Measurements from ENCODE around the gene THSD4.

THSD4 gene

DNA sequence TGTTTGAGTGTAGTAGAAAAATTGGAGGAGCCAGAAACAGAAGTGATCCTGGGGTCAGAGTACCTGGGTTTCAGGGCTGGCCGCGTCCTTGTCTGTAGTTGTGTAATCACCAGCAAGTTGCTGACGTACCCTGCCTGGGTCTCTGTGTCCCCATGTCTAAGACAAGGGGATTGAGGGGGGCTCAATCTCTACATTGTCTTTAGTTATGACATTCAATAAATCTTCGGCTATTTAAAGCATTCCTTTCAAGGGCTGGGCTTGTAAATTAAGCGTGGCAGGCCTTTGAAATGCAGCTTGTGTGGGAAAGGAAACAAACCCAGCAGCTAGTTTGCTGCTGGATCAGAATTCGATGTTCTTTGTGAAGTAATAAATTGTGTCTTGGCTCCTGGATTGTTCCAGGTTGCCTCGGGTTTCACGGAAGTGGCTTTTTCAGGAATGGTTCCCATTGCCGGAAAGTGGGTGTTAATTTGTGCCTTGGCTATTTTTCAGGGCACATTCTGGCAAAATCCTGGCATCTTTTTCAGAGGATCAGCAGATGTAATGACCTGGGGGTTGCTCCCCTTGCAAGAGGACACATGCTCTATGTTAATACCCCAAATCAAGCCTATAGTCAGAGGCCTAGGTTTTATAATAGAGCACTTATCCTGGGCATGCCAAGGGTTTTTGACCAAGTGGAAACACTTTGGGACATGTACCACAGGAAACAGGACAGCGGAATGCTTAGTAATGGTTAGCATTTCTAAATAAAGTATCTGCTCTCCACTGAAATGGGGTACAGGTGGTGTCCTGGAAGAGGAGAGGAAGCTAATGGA is 400.3 kb downstream of the THSD4 start:
- Mint-ChIP-seq H3K4me3 (no peak overlapping the region), H3K27ac (no peak overlapping the region)
- DNase-seq: no peak

DNA sequence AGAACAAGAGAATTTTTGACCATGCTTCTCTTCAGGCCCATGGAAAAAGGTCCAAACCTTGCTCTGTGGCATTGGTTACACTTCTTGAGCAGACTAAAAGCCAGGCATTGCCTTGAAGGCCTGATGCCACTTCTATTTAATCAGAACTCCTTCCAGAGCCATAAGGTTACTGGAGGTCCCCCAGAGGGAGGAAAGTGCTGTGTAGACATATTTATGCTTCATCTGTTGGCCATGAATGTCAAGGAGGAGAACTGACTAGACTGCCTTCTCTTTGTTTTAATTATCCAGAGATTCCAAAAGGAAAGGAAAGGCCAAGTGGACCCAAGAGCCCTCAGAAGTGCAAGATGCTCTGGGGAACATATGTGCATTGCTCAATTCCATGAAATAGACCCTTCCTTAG is 402.5 kb downstream of the THSD4 start:
- ATAC-seq: no peak
- Mint-ChIP-seq H3K9me3 (no peaks in the 10 kb centered on the region), H3K27me3 (peaks cover 12% of the 10 kb centered on the region), H3K36me3 (ENCODE audit: low read depth) (no peaks in the 10 kb centered on the region), H3K27ac (no peak overlapping the region), H3K4me1 (no peaks in the 10 kb centered on the region), H3K4me3 (no peak overlapping the region)
- no peak for DNase-seq

More for the DNA sequence above, 400.3 kb downstream of the THSD4 start:
- peaks cover 14% of the 10 kb centered on the region for H3K27me3 Mint-ChIP-seq
- ATAC-seq: no peak
- no peaks in the 10 kb centered on the region for H3K4me1 Mint-ChIP-seq
- H3K36me3 Mint-ChIP-seq (ENCODE audit: low read depth): no peaks in the 10 kb centered on the region
- no peaks in the 10 kb centered on the region for H3K9me3 Mint-ChIP-seq

DNA sequence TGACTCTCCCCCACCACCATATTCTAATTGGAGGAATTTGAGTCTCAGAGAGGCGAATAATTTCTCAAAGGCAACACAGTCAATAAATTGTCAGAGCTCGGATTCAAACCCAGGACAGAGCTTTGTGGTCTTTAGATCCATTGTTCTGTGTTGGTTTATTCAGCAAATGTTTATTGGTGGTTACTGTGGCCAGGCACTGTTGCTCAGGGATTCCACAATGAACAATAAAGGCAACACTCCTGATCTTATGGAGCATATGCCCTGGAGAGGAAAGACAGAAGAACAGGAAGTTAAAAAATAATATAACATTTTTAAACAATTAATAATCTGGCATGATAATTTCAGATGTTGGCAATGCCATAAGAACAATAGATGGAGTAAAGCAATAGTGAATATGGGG is 403.4 kb downstream of the THSD4 start:
- no peak for ATAC-seq
- Mint-ChIP-seq H3K4me1 (no peaks in the 10 kb centered on the region), H3K27ac (no peak overlapping the region), H3K9me3 (no peaks in the 10 kb centered on the region), H3K27me3 (peaks cover 7% of the 10 kb centered on the region), H3K4me3 (no peak overlapping the region), H3K36me3 (ENCODE audit: low read depth) (no peaks in the 10 kb centered on the region)
- DNase-seq: no peak

DNA sequence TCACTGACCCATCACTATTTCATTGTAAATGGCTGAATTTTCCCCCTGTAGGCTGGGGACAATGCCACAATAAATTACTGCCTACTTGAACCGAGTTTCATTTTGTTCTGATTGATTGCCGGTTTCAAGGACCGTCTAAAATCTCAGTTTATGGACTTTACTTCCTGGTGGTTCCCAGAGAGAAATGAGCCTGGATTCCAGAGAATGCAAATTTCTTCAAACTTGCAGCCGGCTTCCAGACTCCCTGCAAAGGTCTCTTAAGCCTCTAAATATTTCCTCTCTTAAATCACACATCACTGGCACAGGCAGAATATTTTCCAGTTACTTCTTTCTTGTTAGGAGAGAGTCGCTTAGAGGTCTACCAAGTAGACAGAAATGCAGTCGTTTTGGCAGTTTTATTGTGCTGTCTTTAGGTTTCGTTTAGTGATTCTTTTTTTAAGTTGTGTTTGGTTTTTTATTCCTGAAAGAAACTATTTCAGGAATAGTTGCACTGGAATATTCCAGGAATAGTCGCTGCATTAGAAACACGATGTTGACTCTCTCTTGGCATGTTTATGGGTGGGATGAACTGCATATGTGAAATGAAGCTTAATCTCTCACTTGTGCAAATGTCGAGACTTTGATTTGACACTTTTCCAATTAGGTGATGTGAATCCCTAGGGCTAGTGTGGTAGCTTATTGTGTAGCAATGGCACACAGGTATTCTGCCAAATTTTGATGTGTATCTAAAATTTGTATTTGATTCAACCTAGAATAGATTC is 411.0 kb downstream of the THSD4 start:
- ATAC-seq (no peak), DNase-seq (no peak)
- H3K9me3 Mint-ChIP-seq: no peaks in the 10 kb centered on the region
- no peaks in the 10 kb centered on the region for H3K36me3 Mint-ChIP-seq (ENCODE audit: low read depth)
- H3K27me3 Mint-ChIP-seq: peaks cover 28% of the 10 kb centered on the region
- H3K4me1 Mint-ChIP-seq: no peaks in the 10 kb centered on the region
- no peak overlapping the region for H3K4me3 Mint-ChIP-seq
- H3K27ac Mint-ChIP-seq: no peak overlapping the region

DNA sequence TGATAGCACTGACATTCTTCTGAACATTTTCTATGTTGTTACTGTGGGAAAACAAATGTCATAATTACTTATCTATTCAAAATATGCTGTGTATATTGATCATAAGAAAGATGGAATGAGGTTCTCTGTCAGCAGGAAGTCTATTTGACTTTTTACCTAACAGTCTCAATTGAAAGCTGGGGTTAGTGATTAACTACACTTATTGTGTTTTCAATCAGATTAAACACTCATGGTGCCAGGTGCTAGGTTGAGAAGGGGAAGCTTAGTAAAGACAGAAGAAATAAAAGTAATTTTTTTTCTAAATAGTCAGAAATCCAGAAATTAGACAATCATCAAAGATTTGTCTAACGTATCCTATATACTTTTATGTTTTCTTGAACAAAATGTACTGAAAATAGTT is 414.1 kb downstream of the THSD4 start:
- H3K36me3 Mint-ChIP-seq (ENCODE audit: low read depth): no peaks in the 10 kb centered on the region
- H3K9me3 Mint-ChIP-seq: peaks cover 9% of the 10 kb centered on the region
- no peak for ATAC-seq

DNA sequence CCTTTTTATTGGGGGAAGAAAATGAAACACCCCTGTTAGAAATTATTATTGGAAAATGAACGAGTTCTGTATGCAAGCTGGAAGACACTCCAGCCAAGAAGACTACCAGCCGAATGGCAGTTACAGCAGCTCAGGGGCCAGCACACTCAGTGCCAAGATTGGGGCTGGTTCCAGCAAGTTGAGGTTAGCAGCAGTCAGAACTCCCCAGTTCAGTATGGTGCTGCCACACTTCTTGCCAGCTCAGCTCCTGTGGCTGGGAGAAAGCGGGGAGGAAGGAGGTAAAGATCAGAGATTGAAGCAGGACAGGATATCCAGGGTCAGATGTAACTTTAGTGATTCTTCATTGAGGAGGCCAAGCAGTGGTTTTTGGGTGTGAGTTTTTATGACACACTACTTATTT is 414.8 kb downstream of the THSD4 start:
- H3K27me3 Mint-ChIP-seq: peaks cover 27% of the 10 kb centered on the region
- H3K9me3 Mint-ChIP-seq: peaks cover 9% of the 10 kb centered on the region
- no peak overlapping the region for H3K4me3 Mint-ChIP-seq
- H3K4me1 Mint-ChIP-seq: no peaks in the 10 kb centered on the region
- no peaks in the 10 kb centered on the region for H3K36me3 Mint-ChIP-seq (ENCODE audit: low read depth)
- H3K27ac Mint-ChIP-seq: no peak overlapping the region
- no peak for ATAC-seq
- no peak for DNase-seq

More for the DNA sequence above, 414.1 kb downstream of the THSD4 start:
- Mint-ChIP-seq H3K4me3 (no peak overlapping the region), H3K27ac (no peak overlapping the region), H3K4me1 (no peaks in the 10 kb centered on the region), H3K27me3 (peaks cover 30% of the 10 kb centered on the region)
- no peak for DNase-seq

DNA sequence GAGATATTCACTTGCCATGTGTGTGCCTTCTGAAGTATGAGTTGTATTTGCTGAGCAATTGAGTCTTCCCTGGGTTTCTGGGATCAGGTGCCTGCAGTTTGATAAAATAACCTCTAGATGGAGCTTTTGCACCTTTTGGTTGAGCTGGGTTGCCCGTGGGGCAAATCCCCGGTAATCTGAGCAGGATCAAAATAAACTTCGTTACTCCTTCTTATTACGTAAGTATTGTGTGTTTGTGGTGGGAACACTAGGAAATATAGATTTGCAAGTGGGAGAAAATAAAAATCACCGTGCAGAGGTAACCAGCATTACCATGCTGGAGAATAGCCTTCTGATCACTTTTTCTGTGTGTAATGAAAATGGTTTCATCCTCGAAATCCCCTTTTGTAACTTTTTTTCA is 417.7 kb downstream of the THSD4 start:
- DNase-seq (no peak), ATAC-seq (no peak)
- Mint-ChIP-seq H3K4me3 (no peak overlapping the region), H3K36me3 (ENCODE audit: low read depth) (no peaks in the 10 kb centered on the region), H3K27ac (no peak overlapping the region), H3K4me1 (no peaks in the 10 kb centered on the region), H3K27me3 (peaks cover 22% of the 10 kb centered on the region), H3K9me3 (peaks cover 9% of the 10 kb centered on the region)

DNA sequence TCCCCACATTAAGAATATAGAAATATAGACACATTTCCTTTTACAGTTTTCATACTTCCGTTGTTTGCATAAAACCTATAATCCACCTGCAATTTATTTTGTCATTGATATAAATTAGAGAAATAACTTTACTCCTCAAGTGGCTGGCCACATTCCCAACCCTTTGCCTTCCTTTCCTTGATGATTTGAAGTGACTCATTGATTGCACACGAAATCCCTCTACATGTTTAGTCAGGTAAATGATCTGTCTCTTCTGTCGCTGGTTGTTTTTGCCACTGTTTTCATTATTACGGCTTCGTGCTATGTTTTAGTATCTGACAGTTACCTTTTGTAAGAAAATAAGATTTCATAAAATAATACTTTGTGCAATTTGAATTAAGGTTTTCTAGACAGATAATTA is 422.9 kb downstream of the THSD4 start:
- no peak overlapping the region for H3K4me3 Mint-ChIP-seq
- peaks cover 4% of the 10 kb centered on the region for H3K9me3 Mint-ChIP-seq
- H3K27ac Mint-ChIP-seq: no peak overlapping the region
- H3K4me1 Mint-ChIP-seq: no peaks in the 10 kb centered on the region
- peaks cover 5% of the 10 kb centered on the region for H3K27me3 Mint-ChIP-seq
- no peaks in the 10 kb centered on the region for H3K36me3 Mint-ChIP-seq (ENCODE audit: low read depth)
- ATAC-seq (no peak), DNase-seq (no peak)

DNA sequence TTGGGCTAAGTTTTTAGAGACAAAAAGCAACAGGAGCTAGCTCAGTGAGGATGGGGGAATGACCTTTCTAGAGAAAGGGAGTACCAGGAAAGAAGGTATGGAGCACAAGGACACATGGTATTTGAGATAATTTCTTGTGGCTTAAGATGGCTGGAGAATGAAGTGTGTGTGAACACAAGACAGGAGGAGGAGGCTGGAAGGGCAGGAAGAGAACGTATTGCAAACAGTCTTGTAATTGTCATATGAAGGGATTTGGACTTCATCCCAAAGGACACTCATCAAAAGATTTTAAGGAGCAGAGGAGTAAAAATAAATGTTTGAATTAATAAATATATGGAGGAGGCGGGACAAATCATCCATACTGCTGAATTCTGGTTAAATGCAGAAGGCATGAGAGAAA is 426.5 kb downstream of the THSD4 start:
- H3K4me3 Mint-ChIP-seq: no peak overlapping the region
- H3K4me1 Mint-ChIP-seq: no peaks in the 10 kb centered on the region
- ATAC-seq (no peak), DNase-seq (no peak)
- H3K27me3 Mint-ChIP-seq: peaks cover 3% of the 10 kb centered on the region
- H3K36me3 Mint-ChIP-seq (ENCODE audit: low read depth): no peaks in the 10 kb centered on the region
- no peaks in the 10 kb centered on the region for H3K9me3 Mint-ChIP-seq
- no peak overlapping the region for H3K27ac Mint-ChIP-seq

DNA sequence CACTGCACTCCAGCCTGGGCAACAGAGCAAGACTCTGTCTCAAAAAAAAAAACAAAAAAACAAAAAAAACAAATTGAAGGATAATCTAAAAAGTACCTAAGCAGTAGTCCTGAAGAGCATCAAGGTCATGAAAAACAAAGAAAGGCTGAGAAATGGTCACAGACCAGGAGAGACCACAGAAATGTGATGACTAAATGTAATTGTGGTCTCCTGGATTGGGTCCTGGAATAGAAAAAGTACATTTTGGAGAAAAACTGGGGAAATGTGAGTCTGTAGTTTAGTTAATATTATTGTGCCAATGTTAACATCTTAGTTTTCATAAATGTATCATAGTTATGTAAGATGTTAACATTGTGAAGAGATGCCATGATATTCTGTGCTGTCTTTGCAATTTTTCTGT is 427.6 kb downstream of the THSD4 start:
- H3K9me3 Mint-ChIP-seq: no peaks in the 10 kb centered on the region
- no peak for ATAC-seq
- DNase-seq: no peak
- H3K4me3 Mint-ChIP-seq: no peak overlapping the region
- peaks cover 3% of the 10 kb centered on the region for H3K27me3 Mint-ChIP-seq
- H3K27ac Mint-ChIP-seq: no peak overlapping the region
- no peaks in the 10 kb centered on the region for H3K36me3 Mint-ChIP-seq (ENCODE audit: low read depth)
- H3K4me1 Mint-ChIP-seq: no peaks in the 10 kb centered on the region

DNA sequence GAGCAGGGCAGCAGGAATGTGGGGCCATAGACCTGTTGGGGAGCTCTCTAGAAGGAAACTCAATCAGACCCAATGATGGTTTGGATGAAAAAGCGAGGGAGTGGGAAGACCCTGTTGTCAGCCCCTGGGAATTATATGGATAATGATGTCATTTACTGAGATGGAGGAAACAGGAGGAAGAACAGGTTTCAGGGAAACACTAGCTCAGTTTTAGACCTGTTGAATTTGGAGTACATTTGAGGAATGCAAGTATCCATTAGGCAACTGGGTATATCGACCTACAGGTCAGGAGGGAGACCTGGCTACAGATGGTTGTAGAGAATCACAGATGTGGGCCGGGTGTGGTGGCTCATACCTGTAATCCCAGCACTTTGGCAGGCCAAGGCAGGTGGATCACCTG is 428.1 kb downstream of the THSD4 start:
- Mint-ChIP-seq H3K9me3 (no peaks in the 10 kb centered on the region), H3K4me1 (no peaks in the 10 kb centered on the region), H3K27me3 (peaks cover 4% of the 10 kb centered on the region), H3K27ac (no peak overlapping the region), H3K36me3 (ENCODE audit: low read depth) (no peaks in the 10 kb centered on the region), H3K4me3 (no peak overlapping the region)
- DNase-seq: no peak
- ATAC-seq: no peak

DNA sequence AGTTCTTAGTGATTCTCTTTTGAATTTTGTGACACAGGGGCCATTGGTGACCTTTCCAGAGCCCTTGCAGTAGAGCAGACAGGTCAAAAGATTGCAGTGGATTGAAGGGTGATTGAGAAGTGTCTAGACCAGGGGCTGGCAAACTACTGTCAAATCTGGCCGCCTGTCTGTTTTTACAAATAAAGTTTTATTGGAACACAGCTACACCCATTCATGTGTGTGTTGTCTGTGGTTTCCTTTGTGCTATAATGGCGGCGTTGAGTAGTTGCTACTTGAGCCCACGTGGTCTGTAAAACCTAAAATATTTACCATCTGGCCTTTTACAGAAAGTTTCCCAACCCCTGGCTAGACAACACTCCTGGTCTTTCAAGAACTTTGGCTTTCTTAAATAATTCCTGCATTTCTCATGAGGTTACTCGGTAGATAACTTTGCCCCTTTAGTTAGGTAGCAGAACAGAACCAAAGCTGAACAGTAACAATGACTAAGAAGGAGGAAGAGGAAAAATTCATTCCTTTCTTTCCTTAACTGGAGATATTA is 430.0 kb downstream of the THSD4 start:
- ATAC-seq (no peak), DNase-seq (no peak)
- no peak overlapping the region for H3K27ac Mint-ChIP-seq
- no peaks in the 10 kb centered on the region for H3K4me1 Mint-ChIP-seq
- no peak overlapping the region for H3K4me3 Mint-ChIP-seq
- peaks cover 7% of the 10 kb centered on the region for H3K27me3 Mint-ChIP-seq
- H3K9me3 Mint-ChIP-seq: no peaks in the 10 kb centered on the region
- no peaks in the 10 kb centered on the region for H3K36me3 Mint-ChIP-seq (ENCODE audit: low read depth)

DNA sequence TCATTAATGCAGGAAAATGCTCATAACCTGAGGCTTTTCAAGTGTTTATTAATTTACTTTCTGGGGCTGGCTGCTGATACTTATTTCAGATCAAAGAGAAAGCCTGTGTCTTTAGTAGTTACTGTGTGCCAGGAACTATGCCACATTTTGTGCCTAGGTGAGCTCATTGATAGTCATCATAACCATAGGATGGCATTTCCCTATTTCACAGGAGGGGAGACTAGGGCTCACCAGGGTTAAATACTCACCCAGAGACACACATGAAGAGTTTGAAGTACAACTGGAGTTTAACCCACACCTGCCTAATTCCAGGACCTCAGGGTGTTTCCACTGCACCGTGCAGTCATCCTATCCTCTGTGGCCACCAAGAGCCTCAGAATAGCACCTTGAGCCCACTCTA is 430.7 kb downstream of the THSD4 start:
- DNase-seq (no peak), ATAC-seq (no peak)
- Mint-ChIP-seq H3K4me3 (no peak overlapping the region), H3K4me1 (no peaks in the 10 kb centered on the region), H3K27me3 (peaks cover 7% of the 10 kb centered on the region), H3K27ac (no peak overlapping the region), H3K36me3 (ENCODE audit: low read depth) (no peaks in the 10 kb centered on the region), H3K9me3 (no peaks in the 10 kb centered on the region)

DNA sequence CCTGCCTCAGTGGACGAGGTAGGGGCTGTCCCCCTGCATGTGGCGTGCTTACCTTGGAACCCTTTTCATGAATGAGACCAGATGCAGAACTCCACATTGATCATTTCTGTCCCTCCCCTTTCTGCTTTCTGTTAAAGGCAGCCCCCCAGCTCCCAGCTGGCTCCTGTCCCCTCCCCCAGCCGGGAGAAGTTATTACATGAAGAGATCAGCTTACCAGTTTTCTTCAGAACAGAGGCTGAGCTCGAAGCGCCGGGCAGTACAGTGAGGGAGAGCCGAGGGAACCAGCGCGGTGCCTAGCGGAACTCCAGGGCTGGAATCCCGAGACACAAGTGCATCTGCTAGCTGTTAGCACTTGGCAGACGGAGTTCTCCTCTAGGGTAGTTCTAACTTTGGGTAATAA is 431.7 kb downstream of the THSD4 start:
- Mint-ChIP-seq H3K27ac (no peak overlapping the region), H3K4me3 (no peak overlapping the region), H3K9me3 (no peaks in the 10 kb centered on the region), H3K36me3 (ENCODE audit: low read depth) (no peaks in the 10 kb centered on the region), H3K4me1 (no peaks in the 10 kb centered on the region), H3K27me3 (peaks cover 3% of the 10 kb centered on the region)
- DNase-seq (no peak), ATAC-seq (no peak)

DNA sequence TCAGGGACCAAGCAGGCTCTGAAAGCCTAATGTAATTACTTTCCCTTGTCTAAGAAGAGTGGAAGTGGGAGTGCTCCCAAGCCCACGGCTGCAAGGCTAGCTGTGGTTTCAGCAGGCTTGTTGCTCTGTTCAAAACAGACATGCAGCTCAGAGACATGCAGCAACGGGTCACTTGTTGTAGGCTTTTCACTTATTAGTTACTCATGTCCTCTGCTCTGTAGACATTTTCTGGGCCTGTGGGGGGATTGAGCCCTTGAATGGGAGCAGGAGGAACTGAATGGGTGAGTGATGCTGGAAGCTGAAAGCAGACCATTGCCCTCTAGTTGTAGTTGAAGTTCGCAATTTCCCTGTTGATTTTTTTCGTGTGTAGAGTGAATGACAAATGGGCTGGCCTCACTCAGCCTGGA is 433.1 kb downstream of the THSD4 start:
- ATAC-seq: no peak
- Mint-ChIP-seq H3K4me1 (no peaks in the 10 kb centered on the region), H3K27me3 (peaks cover 3% of the 10 kb centered on the region), H3K4me3 (no peak overlapping the region), H3K9me3 (no peaks in the 10 kb centered on the region), H3K27ac (no peak overlapping the region), H3K36me3 (ENCODE audit: low read depth) (no peaks in the 10 kb centered on the region)
- no peak for DNase-seq

All from activated naive CD8-positive, alpha-beta T cell treated with anti-CD3 and anti-CD28 coated beads, Interleukin-2, amount 50 U/mL, for 24 hours (primary cell).